GM18867 (cell line): ENCODE data around the gene TH.
"Not testable (repeated sequence)": the region's sequence is repeated elsewhere in the genome, so short reads cannot be mapped to it uniquely, and the experiment has no call there.

ENCODE experiments used
- ATAC-seq: cut with Tn5 transposase; IDR thresholded peaks from one replicate; pipeline ENCODE4 v1.9.1; 2021; ENCODE audit warnings: mild to moderate bottlenecking, moderate library complexity; ENCODE audit not compliant: unreplicated experiment

TH gene

DNA sequence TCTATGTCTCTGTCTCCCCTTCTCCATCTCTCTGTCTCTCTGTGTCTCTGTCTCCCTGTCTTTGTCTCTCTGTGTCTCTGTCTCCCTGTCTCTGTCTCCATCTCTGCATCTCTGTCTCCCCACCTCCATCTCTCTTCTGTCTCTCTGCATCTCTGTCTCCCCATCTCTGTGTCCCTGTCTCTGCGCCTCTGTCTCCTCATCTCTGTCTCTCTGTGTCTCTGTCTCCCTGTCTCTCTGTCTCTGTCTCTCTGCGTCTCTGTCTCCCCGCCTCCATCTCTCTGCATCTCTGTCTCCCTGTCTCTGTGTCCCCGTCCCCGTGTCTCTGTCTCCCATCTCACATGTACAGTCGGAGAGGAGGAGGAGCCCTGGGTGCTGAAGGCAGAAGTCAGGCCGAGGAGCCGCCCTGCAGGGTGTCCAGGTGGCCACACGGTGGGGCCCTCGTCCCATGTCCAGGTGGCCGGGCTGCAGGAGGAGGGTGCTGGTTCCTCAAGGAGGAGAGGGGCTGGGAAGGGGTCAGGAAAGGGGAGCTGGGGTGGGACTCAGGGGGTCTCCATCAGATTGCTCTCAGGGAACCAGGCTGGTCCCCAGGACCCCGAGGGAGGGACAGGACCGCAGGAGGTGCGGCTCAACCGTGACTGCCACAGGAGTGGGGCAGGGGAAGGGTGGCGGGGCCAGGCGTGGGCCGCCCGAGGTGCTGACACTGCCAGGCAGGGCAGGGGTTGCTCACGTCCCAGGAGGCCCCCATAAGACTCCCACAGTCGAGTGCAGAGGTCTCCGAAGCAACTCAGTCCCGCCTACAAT lies 25.6 kb upstream of the TH start:
- no peak for ATAC-seq

DNA sequence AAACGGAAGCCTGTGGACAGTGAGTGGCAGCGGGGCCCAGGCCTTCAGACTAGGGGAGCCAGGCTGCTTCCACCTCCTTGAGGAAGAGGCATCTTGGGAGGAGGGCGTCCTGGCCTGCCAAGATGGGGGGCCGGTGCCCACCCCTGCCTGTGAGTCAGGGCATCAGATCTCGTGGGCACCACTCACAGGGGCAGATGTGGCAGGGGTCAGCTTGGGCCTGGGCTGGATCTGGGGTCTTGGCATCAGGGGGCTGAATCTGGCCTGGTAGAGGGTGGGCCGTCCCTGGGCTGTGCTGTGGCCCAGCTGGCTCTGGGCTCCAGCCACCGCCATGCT lies 24.1 kb upstream of the TH start:
- no peak for ATAC-seq

DNA sequence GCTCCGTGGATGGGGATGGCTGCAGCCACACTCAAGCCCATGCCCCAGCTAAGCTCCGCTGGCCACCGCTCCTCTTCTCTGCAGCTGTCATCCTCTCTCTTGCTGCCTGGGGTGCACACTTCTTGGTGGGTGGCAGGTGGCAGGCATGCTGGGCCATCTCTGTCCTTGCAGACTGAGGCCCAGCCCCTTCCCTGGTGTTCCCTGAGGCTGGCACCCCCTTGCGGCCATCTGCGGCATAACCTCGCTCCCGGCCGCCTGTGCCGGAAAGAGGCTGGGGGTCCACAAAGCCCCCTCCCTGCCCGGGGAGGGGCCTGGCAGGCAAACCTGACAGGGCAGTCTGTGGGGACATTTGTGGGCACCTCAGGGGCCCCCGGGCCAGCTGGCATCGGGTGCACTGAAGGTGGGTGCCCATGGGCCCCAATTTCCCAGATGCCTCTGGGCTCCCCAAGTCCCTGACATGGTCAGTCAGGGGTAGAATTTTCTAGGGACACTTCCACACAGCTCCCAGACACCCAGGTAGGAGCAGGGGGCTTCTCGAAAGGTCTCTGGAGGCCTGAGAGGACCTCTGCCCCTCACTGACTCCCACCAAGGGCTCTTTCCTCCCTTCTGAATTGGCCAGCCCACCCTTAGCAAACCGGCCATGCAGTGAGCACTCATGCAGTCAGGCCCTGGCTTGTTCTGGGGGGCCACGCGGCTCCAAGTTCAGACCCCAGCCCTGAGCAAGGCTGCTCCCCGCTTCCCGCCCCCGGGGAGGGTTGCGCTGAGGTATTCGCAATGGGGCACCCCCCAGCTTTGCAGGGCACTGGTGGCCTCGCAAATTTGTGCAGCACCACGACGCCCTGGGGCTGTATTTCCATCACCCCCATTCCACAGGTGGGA lies 23.5 kb upstream of the TH start:
- ATAC-seq = no peak

DNA sequence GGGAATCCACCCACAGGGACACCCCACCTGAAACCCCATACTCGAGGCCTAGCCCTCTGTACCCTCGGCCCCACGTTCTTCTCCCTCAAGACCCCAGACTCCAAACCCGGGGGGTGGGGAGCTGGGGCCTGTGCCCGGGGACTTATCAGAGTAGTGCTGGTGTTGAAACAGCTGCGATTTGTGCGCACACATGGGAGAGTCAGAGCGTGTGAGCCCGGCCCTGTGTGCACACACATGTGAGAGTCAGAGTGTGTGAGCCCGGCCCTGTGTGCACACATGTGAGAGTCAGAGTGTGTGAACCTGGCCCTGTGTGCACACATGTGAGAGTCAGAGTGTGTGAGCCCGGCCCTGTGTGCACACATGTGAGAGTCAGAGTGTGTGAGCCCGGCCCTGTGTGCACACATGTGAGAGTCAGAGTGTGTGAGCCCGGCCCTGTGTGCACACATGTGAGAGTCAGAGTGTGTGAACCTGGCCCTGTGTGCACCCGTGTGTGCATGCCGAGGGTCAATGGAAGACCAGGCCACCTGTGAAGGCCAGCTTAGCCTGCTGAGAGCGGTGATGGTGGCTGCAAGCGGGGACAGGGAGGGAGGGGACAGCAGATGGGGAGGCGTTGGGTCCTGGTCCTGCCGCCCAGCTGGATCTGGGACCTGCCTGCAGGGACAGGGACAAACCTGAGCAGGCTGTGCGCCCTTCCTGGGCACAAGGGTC lies 22.4 kb upstream of the TH start:
- ATAC-seq = not testable (repeated sequence)

DNA sequence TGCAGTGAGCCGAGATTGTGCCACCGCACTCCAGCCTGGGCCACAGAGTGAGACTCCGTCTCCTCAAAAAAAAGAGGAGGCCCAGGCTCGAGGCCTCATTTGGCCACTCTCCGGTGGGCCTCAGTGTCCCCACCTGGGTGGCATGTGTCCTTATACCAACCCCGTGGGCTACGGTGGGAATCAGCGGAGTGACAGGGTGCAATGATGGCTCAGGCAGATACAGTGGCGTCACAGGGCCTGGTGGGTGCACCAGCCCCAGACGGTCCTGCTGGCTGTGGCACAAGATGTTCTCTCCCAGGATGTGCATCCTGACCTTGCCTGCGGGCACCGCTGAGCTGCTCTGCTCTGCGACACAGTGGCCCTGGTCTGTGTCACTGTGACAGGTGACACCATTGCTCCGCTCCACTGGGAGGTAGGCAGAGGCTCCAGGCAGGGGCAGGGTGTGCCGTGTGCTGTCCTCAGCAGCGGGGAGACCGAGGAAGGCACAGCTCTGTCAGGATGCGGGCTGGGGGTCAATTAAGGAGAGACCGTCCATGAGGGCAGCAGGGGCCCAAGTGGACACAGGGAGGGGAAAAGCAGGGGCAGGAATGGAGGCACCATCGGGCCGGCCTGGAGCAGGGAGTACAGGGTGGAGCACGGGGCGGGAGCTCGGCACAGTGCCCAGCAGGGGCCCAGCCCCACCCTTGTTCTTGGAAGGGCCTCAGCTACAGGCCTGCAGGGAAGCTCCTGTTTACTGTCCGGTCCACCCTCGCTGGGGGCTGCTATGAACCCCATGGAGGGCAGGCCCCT lies 21.7 kb upstream of the TH start:
- no peak for ATAC-seq

DNA sequence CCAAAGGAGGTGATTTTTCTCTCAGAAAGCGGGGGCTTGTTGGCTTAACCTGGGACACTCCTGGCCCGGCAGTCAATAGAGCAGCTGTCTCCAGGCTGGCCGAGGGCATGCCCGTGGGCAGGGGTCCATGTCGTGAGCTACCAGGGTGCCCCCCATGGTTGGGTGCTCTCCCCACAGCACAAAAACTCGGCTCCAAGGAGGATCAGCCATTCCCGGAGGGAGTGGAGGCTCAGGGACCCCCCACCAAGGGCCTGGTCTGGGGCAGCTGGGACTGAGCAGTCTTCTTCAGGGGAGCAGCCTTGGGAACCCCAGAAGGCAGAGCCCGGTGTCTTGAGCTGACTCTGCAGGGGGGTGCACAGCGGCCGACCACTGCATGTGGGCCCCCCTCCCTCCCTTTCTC lies 20.8 kb upstream of the TH start:
- no peak for ATAC-seq

DNA sequence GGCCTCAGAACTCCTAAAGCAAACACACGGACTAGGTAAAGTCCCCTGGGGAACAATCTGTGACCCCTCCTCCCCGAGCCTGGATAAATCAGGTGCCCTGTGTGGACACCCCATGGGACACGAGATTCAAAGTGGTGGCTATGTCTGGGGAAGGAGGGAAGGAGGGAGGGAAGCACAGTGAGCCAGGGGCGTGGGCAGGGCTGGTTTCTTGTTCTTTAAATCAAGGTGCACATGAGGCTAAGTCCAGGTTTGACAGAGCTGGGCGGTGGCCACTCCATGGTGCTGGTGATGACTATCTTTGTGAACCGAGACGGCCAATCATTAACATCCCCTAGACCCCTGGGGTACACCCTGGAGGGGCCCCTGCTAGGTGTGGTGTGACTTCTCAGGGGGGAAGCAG lies 20.3 kb upstream of the TH start:
- no peak for ATAC-seq

DNA sequence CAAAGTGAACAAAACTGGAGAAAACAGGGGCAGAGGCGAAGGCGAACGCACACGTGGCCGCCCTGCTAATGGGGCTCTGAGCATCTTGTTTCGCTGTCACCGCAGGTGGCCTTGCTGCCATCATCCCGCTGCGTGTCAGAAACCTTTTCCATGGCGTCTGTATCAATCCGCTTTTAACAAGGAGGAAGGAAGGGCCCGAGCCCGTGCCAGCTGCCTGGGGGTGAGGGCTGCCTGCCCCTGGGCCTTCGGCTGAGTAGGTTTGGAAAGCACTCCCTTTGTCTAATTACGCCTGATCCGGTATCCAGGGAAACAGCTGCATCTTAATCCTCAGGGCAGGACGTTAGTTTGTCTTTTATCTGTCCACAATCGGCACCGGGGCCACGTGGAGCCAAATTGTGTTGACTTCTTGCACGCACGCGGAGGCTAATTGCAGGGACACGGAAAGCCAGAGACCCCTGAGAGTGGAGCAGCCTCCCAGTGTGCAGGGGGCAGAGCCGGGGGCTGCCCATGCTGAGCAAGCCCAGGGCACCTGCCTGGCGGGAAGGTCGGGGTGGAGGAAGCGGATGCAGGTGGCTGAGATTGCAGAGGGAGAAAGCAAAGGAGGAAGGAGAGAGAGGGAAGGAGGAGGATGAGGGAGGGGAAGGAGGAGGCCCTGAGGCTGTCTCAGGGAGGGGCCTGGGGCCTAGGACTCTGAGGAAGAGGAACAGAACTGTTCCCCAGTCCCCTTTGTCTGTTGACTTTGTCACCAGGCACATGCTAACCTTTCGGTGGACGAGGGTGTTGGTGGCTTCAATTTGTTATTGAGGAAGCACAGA lies 19.2 kb upstream of the TH start:
- ATAC-seq = no peak

DNA sequence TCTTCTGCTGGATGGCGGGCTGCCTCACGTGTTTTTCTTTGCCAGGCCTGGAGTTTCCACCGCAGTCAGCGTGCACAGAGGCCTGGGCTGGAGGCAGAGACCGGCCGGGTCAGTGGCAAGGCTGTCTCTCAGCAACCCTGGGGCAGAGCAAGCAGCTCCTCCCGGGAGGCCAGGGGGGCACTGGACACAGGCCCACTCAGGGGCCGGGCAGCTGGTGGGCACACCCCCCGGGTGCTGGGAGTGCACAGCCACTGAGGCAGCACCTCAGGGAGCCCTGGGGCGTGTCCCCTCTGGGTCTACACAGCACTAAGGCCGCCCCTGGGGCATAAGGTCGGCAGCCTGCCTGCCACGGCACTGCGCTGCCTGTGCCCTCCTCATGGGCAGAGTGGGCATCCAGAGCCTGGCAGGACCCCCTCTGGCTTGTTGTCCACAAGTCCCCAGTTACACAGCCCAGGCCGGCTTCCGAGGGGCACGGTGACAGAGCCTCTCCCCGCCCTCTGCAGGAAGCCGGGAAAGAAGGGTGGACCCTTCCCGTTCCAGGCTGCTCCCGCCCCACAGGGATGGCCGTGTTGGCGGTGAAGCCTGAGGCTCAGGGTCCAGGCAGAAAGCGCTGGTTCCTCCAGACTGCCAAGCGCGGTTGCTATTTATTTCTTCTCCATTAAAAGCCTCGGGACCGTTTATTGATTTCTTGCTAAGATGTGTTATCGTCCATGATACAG lies 18.5 kb upstream of the TH start:
- ATAC-seq = no peak

DNA sequence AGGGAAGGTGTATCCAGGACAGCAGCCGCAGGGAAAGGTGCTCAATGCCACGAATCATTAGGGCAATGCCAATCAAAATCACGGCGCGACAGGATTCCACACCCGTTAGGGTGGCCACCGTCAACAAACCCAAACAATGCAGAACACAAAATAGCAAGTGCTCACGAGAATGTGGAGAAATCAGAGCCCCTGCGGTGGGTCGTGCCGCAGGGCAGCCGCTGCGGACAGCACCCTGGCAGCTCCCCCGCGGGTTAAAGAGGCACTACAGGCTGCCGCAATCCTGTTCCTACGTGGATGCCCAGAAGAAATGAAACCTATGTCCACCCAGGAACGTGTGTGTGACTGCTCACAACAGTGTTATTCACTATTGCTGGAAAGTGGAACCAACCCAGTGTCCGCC lies 17.1 kb upstream of the TH start:
- ATAC-seq = no peak

DNA sequence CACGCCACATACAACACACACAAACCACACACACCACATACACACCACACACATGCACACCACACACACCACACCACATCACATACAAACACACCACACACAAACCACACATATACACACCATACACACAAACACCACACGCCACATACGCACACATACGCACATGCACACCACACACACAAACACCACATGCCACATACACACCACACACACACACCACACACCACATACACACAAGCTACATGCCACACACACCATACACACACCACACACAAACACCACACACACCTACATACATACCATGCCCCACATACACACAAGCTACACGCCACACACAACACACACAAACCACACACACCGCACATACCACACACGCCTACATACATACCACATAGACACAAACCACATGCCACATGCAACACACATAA lies 15.7 kb upstream of the TH start:
- no peak for ATAC-seq

DNA sequence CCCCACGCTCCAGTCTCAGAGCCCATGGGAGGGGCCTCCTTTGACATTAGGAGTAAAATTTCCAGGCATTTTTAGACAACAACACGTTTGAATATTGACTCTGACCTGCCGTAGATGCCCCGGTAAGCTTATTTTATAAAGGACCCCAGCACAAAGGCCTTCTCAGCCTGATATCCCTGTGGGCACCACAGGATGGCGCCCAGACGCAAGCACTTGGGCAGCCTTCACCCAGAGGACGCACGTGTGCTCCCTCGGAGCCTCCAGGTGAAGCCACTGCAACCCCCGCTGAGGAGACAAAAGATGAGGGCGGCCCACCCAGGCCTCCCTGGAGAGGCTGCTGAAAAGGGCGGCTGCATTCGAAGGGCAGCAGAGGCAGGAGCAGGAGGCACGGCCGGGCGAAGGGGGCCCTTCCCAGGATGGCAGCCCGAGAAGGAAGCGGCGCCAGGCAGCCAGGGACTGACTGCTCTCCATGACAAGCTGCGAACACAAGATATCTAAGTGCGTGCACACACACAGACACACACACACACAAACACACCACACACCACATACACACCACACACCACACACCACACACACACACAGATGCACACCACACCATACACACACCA lies 15.2 kb upstream of the TH start:
- no peak for ATAC-seq

DNA sequence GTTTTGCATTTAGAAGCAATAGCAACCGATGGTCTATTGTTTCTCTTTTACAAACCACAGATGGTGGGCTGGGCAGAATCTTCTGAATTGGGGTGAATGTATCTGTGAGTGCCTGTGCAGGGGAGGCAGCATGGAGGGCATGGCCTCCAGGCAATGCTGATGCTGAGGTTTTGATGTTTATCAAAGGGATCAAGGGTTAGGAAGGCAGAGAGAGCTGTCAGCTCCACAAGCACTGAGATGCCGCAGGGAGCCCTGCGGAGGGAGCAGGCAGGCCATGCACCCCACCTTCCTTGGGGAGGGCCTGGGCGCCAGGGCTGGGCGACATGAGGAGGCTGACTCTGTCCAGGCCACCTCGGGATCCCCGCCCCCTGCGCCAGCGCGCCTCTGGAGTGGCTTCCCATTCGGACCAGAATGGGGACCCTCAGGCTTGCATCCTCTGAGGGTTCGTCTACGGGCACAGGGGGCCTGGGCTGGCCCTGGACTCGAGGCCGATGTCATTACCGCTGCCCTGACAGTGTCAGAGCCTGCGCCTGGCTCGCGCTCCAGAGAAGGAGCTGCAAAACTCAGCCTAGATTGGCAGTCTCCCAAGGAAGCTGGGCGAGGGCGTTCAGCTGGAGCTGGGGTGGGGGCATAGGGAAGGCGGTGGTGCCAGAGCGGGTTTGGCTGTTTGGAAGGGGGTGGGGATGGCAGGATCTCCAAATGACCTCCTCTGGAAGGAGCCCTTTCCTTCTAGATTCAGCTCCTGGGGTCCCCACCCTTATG lies 13.9 kb upstream of the TH start:
- ATAC-seq = no peak

DNA sequence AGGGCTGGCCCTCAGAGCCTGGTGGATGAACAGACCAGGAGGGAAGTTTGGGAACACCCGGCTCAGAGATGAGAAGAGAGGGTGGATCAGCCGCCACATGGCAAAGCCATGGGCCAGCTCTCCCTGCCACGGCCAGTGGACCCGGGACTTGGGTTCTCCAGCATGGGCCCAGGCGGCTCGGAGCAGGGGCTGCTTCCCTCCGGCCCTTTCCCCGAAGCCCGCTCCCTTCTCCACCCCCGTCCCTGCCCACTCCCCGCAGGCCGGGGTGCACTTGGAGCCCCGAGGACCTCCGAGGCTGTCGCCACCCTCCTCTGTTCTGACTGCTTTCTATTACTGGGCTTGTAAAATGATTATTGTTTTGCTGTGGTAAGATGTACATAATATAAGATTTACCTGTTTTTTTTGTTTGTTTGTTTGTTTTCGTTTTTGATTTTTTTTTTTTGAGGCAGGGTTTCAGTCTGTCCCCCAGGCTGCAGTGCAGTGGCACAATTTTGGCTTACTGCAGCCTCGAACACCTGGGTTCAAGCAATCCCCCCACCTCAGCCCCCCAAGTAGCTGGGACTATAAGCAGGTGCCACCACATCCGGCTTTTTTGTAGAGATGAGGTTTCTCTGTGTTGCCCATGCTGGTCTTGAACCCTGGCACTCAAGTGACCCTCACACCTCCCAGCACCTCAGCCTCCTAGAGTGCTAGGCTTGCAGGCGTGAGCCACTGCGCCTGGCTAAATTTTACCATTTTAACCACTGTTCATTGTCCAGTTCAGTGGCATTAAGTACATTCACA lies 11.3 kb upstream of the TH start:
- ATAC-seq = no peak

DNA sequence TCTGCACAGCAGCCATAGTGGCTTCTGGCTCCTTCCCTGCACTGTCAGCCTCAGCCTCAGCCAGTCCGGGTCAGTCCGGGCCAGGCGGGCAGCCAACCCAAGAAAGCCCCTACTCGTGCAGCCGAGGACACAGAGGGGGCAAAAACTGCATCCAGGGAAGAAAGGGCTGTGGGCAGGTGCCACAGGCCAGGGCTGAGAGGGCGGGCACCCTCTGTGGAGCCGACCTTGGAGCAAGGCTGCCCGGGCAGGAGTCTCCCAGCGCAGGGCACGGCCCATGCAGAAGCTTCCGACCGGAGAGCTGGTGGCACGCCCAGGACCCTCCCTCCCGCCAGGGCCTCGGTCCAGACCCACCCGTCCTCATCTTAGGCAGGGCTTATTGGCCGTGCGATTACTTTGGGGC lies 10.5 kb upstream of the TH start:
- ATAC-seq = no peak

DNA sequence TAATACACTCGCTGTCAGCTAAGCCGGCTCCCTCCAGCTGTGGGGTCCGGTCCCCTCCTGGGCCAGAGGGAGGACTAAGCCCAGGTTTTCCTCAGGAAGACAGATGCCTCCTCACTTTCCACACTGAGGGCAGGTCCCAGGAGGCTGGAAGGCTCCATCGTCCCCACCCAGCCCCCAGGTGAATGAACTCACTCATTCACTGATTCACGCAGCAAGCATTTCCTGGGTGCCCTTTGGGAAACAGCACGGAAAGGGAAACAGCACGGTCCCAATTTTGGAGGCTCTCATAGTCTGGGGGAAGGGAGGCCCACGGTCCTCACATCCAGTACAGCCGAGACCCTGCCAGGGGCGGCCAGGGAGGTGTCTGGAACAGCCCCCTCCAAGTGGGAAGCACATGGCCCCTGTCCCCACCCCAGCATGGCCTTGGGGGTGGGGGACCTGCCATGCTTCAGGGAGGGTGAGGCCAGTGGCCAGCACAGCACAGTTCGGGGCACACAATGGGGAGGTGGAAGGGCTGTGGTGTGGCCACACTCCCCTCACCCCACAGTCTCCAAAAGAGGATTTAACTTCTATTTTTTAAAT lies 9.3 kb upstream of the TH start:
- no peak for ATAC-seq

DNA sequence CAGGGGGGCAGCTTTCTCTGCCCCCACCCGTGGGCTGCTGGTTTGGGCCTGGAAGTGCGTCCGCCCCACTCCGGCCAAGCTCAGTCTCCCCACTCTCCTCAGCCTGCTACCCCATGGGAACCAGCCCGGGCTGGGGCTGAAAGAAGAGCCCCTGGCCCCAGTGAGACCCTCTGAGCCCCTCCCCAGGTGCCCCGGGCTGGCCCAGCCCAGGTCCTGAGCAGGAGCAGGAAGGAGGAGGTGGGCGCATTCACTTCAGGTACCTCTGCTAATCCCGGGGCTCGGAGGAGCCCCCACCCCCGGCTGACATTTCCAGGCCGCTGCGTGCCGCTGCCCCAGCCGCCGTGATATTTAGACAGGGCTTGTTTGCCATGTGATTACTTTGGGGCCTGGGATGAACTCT lies 8.7 kb upstream of the TH start:
- no peak for ATAC-seq
